Stimulated activated CD4-positive, alpha-beta T cell treated with anti-CD3 and anti-CD28 coated beads, Interleukin-15, amount 100 ng/mL, for 24 hours (primary cell): Measurements from ENCODE around the gene DOCK3.
"Not testable (repeated sequence)": the region's sequence is repeated elsewhere in the genome, so short reads cannot be mapped to it uniquely, and the experiment has no call there.

Experiments
- DNase-seq: peaks from one replicate; pipeline ENCODE4 v3.0.0-alpha.2; 2020

DOCK3 gene

DNA sequence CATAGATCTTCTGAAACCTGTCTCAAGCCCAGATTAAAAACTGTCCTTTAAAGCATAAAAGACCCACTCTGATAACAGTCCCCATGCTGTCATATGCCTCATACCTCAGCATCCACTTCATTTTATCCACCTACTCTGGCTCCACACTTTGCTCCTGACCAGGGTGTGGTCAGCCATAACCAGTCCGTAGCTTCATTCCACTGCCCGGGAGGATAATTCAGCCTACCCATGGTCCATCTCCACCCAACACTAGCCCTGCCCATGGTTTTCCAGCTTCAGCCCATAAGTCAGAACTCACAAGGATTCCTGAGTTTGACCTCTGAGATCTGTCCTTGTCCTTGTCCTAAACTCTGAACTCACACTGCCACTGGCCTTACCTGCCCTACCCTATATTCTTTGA, 448.2 kb downstream of the DOCK3 start:
- no peak for DNase-seq

DNA sequence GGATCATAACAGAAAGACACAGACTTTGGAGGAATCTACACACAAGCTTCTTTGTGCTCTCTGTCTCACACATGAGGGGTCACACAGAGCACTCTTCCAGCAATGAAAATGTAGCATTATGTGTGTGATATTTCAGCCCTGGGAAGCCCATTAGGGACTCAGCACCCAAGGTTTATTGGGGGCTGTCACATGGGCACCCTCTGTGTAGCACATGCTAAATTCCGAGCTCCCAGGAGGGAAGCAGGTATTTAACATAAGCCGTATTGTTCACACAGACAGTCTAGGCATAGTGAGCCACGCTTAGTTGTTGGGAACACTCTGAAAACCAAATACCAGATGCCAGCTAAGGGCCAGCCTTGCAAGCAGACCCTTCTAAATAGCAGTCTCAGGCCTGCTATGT, 448.8 kb downstream of the DOCK3 start:
- no peak for DNase-seq

DNA sequence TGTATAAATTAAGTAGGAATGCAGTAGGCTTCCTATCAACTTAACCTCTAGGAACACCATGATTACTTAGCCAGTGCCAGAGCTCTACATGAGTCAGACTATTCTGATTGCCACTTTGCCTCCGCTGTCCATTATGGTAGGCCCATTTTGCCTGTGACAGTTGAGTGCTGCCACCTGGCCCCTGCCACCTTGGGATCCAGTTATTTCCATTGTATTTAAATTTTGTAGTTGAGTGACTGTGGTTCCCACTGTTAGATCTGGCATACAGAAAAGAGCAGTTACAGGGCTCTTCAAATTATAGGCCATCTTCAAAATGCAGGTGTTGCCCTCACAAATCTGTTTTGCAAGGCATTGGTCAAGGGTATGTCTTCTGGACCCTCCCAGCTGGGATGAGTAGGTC, 456.9 kb downstream of the DOCK3 start:
- not testable (repeated sequence) for DNase-seq

DNA sequence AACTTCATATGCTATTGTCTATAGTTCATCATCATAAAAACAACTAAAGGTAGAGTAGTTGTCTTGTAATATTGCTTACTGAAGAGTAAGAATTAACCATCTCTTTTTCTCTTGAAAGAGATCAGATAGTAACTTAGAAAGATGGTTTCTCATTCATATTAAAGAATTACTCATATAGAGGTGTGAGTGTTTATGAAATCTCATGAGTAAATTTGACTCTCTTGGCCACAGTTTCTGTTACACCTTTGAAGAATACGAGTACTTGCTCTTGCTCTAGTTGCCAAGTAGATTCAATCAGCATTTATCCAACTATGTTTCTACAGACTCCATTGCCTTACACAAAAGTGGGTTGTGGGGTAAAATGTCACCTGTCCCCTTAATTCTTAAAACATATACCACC, 463.0 kb downstream of the DOCK3 start:
- DNase-seq, result no peak

DNA sequence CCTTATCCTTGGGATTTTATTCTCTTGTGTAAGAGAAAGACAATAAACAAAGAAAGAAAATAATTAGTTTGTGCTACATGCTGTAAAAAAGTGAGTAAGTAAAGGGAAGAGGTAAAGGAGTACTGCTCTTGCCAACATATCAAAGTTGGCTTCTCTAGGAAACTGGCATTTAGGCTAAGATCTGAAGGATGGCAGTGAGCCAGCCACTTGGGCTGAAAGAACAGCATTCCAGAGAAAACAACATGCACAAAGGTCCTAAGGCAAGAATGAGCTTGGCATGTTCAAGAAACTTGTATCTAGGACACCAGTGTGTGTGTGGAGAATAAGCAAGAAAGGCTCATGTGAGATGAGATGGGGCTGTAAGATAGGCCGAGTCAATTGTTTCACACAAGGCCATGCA, 464.9 kb downstream of the DOCK3 start:
- no peak for DNase-seq

DNA sequence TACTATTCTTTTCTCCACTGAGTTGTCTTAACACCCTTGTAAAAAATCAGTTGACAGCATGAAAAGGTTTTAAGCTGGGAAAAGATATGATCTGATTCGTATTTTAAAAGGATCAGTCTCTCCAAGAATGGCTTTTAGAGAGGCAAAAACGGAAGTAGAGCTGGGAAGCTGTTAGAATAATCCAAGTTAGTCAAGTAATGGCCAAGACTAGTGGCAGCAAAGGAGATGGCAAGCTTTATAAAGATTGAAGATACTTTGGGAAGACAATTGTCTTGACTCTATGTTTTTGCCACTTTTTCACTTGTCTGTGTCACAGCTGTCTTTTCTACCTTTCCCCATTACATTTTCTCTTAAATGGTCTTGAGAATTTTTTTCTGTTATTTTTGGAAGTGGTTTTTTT, 466.8 kb downstream of the DOCK3 start:
- DNase-seq, result no peak

DNA sequence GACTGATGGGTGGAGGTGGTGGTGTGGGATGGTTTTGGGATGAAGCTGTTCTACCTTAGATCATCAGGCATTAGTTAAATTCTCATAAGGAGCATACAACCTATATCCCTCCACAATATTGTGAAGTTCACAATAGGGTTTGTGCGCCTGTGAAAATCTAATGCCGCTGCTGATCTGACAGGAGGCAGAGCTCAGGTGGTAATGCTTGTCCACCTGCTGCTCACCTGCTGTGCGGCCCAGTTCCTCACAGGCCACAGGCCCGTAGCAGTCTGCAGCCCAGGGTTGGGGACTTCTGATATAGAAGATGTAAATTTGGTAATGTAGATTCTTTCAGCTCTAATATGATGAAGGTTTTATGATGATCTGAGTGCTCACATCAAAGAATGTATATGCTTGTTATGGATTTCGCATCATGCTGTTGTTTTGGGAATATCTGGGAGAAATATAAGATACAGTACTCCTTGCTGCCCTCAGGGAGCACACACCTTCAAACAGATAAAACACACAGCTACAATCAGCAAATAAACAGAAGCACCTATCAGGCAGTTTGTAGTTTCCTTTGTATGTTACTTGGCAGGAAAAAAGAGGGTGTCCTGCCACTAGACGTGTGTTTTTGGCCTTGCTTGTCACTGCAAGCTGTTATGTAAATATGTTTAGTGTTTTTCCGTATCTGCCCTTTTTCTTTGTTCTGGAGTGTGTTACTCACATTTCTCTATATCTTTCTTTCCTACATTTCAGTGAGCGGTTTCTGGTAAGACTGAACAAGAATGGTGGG, 471.3 kb downstream of the DOCK3 start:
- DNase-seq, result no peak

DNA sequence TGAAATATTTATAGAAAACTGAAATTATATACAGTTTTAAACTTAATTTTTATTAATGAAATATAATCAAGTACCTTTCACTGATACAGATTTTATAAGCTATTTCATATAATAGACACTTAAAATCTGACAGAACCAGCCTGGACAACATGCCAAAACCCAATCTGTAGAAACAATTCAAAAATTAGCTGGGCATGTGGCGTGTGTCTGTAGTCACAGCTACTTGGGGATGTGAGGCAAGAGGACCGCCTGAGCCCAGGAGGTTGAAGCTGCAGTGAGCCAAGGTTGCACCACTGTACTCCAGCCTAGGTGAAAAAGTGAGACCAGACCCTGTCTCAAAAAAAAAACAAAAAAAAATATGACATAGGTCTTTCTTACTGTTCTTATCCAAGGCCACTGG, 472.1 kb downstream of the DOCK3 start:
- no peak for DNase-seq

DNA sequence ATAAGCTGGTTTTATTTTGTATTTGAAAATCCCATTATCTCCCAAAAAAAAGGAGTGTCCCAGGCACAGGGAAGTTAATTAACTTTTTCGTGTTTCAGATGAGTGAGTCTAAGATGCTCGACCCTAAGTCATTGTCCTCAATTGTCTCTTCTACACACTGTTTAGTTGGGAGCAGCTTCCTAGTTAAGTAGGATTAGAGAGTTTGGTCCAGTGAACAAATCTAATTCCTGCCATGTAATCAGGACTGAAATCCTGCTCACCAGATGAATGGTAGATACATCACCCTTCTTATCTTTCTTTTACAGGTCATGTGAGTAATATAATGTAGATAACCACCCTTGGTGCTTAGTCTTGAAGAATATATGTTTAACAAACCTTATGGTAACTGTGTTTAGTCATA, 481.4 kb downstream of the DOCK3 start:
- DNase-seq, result no peak

DNA sequence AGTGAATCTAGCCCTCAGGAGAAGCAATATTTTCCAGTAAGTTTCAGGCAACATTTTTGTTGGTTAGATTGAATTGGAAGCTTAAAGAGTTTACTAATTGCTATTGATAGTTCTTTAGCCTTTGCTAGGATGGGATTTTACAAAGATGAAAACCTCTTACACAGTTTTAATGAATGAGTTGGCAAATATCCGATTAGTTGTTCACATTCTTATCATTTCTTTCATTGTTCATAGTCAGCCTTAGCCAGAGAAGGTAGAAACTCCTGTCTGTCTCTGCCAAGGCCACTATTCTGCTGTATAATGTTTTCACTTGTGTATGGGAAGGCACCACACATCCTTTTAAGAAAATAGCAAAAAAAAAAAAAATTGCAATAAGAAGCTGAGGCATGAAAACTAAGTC, 488.3 kb downstream of the DOCK3 start:
- no peak for DNase-seq

DNA sequence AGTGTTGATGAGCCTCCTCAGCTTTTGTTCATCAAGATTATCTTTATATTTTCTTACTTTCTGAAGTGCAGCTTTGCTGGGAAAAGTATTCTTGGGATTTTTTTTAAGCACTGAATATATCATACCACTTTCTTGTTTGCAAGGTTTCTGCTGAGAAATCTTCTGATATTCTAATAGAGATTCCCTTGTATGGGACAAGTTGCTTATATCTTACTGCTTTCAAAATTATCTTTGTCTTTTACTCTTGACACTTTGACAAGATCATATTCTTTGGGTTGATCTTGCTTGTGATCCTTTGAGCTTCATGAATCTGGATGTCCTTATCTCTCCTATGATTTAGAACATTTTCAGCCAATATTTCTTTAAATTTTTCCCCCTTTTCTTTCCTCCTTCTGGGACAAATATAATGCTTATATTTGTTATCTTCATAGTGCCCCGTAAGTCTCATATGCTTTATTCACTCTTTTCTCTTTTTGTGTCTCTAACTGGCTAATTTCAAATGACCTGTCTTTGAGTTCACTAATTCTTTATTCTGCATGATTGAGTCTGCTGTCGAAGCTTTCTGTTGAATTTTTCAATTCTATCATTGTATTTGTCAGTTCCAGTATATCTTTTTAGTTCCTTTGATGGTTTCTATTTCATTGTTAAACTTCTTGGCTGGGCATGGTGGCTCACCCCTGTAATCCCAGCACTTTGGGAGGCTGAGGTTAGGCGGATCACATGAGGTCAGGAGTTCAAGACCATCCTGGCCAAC, 499.0 kb downstream of the DOCK3 start:
- no peak for DNase-seq

DNA sequence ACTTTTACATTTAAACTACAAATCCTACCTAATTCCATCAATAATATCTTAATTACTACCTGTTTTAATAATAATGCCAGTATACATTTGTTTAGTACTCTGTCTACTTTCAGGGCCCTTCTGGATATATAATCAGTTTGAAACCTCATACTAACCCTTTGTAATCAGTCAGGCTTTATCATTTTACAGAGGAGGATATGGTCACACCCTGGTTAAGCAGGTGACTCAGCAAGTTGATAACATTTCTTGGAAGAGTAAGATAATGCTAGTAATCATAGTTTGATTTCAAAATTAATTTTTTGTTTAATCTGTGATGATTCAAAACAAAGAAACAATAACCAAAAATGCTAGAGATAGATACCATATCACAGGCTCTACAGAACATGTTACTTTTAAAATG, 502.2 kb downstream of the DOCK3 start:
- DNase-seq, result no peak

DNA sequence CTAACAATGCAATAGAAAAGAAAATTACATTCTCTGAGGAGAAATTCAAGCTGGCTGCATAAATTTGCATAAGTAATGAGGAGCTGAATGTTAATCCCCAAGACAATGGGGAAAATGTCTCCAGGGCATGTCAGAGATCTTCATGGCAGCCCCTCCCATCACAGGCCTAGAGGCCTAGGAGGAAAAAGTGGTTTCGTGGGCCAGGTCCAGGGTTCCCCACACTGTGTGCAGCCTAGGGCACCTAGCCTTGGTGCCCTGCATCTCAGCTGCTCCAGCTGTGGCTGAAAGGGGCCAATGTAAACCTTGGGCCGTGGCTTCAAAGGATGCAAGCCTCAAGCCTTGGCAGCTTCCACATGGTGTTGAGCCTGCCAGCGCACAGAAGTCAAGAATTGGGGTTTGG, 511.7 kb downstream of the DOCK3 start:
- DNase-seq, result not testable (repeated sequence)

DNA sequence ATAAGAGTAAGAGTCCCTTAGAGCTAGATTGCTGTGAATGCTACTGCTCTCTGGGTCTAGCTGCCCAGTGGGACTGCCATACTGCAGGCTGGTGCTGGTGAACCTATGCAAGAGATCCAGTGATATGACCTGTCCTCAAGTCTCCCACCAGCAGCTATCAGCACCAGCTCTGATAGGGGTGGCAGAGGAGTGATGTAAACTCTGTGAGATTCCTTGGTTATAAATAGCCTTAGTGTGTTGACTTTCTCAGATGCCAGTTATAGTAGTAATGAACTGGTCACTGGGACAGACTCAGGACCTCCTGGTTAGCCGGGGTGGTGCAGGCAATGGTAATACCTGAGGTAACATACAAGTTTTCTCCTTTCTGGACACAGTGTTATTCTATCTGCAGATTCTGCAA, 515.5 kb downstream of the DOCK3 start:
- no peak for DNase-seq

DNA sequence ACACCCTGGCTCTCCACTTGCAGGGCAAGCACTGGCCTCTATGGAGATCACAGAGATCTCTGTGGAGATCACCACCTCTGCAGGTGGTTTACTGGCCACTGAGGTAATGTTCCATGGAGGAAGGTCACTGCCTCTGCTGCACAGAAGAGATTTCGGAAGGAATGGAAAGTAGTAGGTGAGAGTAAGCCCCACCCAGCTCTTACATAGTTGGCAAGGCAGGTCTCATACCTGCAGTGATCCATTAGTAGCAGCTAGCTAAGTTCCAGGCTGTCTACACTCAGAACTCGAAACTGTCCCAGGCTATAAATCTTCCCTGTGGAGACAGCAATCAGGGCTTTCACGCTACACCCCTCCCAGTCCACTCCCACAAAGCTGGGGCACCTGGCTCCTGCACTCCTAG, 516.1 kb downstream of the DOCK3 start:
- no peak for DNase-seq

DNA sequence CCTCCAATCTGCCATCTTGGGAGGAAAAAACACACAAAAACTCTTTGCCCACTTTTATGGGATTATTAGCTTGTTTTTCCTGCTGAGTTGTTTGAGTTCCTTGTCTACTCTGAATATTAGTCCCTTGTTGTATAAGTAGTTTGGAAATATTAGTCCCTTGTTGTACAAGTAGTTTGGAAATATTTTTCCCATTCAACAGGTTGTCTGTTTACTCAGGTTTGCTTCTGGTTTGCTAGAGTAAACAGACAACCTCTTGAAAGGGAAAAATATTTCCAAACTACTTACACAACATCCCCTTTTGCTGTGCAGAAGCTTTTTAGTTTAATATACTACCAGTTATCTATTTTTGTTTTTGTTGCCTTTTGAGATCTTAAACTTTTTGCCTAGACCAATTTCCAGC, 517.0 kb downstream of the DOCK3 start:
- DNase-seq, result no peak

DNA sequence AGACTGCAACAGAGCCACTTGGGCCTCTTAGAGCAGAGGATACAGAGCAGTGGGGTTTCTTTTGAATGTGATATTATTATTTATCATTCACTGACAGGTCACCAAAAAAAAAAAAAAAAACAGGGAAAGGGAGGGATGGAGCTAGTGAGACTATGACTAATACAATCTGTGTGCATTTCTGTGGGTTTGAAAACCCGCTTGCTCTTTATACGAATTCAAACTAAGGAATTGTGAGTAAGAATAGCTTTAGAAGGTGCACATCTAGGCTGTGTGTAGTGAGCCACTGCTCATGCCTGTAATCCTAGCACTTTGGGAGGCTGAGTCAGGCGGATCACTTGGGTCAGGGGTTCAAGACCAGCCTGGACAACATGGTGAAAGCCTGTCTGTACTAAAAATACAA, 523.8 kb downstream of the DOCK3 start:
- no peak for DNase-seq

DNA sequence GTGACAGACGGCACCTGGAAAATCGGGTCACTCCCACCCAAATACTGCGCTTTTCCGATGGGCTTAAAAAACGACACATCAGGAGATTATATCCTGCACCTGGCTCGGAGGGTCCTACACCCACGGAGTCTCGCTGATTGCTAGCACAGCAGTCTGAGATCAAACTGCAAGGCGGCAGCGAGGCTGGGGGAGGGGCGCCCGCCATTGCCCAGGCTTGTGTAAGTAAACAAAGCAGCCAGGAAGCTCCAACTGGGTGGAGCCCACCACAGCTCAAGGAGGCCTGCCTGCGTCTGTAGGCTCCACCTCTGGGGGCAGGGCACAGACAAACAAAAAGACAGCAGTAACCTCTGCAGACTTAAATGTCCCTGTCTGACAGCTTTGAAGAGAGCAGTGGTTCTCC, 524.6 kb downstream of the DOCK3 start:
- not testable (repeated sequence) for DNase-seq

DNA sequence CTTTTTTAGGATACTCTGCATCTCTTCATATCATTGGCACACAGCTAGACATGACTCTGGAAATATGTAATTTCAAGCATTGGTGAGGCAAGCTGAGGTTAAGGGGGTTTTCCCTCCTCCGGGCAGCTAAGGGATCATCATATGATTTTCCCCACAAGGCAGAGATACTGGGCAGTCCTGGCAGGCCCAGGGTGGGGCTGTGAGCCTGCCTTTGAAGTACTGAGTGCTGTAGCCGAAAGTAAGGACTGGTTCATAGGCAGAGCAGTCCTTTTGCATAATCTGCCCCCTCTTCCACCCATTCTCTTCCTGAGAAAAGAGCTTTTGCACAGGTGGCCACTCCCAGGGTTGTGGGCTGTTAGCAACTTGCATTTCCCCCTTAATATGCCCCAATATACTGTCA, 541.6 kb downstream of the DOCK3 start:
- no peak for DNase-seq

DNA sequence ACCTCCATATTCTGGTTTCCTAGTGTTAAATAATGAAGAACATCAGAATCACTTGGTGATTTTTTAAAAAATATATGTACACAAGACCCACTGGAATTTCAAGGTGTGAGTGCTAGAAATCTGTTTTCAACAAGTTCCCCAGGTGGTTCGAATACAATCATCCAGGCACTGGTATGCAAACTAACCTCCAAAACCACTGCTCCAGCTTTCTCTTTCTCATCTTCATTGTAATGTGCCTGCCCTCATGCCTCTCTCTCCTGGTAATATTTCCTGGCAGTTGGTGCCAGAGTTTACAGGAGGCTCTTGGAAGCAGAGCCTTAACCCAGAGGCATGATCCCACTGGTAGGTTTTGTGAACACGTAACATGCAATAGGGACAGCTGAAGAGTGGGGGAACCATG, 547.2 kb downstream of the DOCK3 start:
- no peak for DNase-seq

DNA sequence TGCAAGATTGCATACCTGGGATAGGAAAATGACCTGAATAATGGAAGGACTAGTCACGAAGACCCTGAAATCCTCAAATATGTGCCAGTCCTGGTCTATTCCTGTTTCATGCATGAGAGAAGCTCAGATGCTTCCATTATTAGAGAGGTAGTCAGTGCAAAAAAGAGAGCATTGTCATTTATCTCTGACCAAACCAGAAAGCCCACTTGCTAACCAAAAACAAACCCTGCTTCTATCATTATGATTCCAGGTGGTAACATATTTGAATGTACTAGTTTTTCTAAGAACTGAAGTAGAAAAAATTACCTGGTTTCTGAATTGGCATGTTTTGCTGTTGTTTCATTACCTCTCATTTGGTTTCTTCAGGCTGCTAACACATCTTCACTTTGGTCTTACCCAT, 549.6 kb downstream of the DOCK3 start:
- no peak for DNase-seq

DNA sequence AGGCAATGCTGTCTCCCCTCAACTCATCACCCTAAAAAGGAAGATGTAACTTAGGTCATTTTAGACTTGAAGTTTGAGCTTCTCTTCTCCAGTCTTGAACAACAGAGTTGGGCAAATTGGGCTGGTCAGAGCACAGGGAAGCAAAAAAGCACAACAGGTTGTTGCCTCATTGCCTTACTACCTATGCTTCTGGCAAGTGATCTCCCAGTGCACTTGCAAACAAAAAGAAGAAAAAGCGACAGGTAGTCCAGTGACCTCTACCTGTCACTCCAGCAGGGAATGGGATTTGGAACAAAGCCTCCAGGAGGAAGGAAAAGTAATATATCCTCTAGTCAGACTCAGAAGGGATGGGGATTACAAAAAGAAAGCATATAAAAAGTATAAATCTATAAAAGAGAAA, 550.1 kb downstream of the DOCK3 start:
- no peak for DNase-seq

DNA sequence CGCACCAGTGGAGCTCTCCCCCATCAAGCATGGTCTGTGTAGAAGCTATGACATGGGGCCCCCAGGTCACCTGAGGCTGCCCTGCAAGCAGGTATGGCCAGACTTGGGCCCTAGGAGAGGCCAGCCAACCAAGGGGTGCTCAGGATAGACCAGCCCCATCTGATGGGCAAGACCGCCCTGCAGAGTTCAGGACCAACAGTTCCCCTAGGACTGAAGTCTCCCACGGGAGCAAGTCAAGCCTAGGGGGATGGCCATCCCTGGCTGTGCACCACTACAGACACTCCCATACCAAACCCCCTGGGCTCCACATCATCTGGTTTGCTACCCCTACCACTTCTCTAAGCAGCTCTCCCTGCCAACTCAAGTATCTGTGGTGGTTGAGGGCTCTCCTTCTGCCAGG, 568.2 kb downstream of the DOCK3 start:
- DNase-seq, result no peak

DNA sequence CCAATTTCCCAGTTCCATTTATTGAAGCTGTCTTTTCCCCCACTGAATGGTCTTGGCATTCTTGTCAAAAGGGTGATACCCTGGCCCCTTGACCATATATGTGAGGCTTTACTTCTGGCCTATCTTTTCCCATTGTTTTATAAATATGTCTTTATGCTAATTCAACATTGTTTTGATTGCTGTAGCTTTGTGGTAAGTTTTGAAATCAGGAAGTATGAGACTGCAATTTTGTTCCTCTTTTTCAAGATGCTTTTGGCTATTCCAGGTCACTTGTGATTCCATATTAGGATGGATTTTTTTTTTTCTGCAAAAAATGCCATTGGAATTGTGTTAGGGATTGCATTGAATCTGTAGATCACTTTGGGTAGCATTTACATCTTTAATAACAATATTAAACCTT, 569.2 kb downstream of the DOCK3 start:
- no peak for DNase-seq

DNA sequence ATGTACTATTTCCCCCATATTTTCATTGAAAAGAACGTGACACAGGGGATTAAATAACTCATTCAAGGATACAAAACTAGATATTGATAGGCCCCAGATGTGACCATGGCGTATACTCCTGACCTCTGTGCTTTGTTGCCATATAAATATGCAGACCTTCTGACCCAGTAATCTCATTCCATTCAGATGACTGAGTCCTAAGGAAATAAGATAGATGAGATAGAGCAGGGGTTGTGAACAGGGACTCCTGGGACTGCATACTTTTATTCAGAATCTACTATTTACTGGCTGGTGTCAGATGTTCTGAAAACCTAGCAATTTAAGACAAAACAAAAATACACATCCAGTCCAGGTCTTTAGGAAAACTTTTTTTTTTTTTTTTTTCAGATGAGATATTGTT, 571.1 kb downstream of the DOCK3 start:
- DNase-seq, result no peak
